Neural cell (in vitro differentiated cells): ENCODE results near the gene KYNU. TPM values are rescaled to one million over a fixed set of nuclear protein-coding genes. Genes with fewer than 3 reads are reported as not detected.

ENCODE experiments used
- H2AFZ ChIP-seq: fragments of 200-600, 300-800 bp; sonication (generic), shearing (Covaris generic); 2 replicates; pipeline ENCODE4 v1.6.0; 2014; ENCODE audit warnings: low read depth, mild to moderate bottlenecking, antibody characterized with exemption, low read length, moderate library complexity
- H3F3A ChIP-seq: fragments of 200-600 bp; shearing (Covaris generic); 2 replicates; pipeline ENCODE4 v1.6.1; 2016; ENCODE audit warnings: mild to moderate bottlenecking, moderate library complexity, mixed read lengths, antibody characterized with exemption, low read length; ENCODE audit not compliant: insufficient read depth, poor library complexity, severe bottlenecking
- H3K27ac ChIP-seq: fragments of 200-600, 300-800 bp; sonication (generic), shearing (Covaris generic); 2 replicates; pipeline ENCODE4 v1.5.1; 2014; ENCODE audit warnings: mild to moderate bottlenecking, low read length, moderate library complexity
- H3K27me3 ChIP-seq: fragments of 300-800, 200-600 bp; sonication (generic), shearing (Covaris generic); 2 replicates; pipeline ENCODE4 v1.6.0; 2014; ENCODE audit warnings: mild to moderate bottlenecking, low read depth, low read length, moderate library complexity; ENCODE audit not compliant: insufficient read depth
- H3K36me3 ChIP-seq: fragments of 300-800, 200-600 bp; sonication (generic), shearing (Covaris generic); 2 replicates; pipeline ENCODE4 v1.5.1; 2014; ENCODE audit warnings: mild to moderate bottlenecking, antibody characterized with exemption, low read length, moderate library complexity; ENCODE audit not compliant: insufficient read depth
- H3K4me2 ChIP-seq: fragments of 300-800, 200-600 bp; sonication (generic), shearing (Covaris generic); 2 replicates; pipeline ENCODE4 v1.6.0; 2014; ENCODE audit warnings: mild to moderate bottlenecking, low read length
- H3K4me3 ChIP-seq: fragments of 300-800, 200-600 bp; sonication (generic), shearing (Covaris generic); 2 replicates; pipeline ENCODE4 v1.5.1; 2014; ENCODE audit warnings: mild to moderate bottlenecking, low read length, moderate library complexity
- H3K79me2 ChIP-seq: fragments of 200-600 bp; shearing (Covaris generic); replicated peaks from 2 replicates; pipeline ENCODE4 v1.6.0; 2014; ENCODE audit warnings: mild to moderate bottlenecking, low read length, moderate library complexity; ENCODE audit not compliant: insufficient read depth
- H3K9ac ChIP-seq: fragments of 300-800, 200-600 bp; sonication (generic), shearing (Covaris generic); 2 replicates; pipeline ENCODE4 v1.6.1; 2016; ENCODE audit warnings: mild to moderate bottlenecking, low read length, mixed read lengths
- H3K9me2 ChIP-seq: fragments of 200-600 bp; shearing (Covaris generic); 2 replicates; pipeline ENCODE4 v1.6.1; 2016; ENCODE audit warnings: mild to moderate bottlenecking, low read length, mixed read lengths; ENCODE audit not compliant: insufficient read depth
- H3K9me3 ChIP-seq: fragments of 200-600, 300-800 bp; sonication (generic), shearing (Covaris generic); 2 replicates; pipeline ENCODE4 v1.6.1; 2016; ENCODE audit warnings: mild to moderate bottlenecking, mixed run types, low read length, moderate library complexity, mixed read lengths
- H4K20me1 ChIP-seq: fragments of 200-600 bp; shearing (Covaris generic); 2 replicates; pipeline ENCODE4 v1.6.1; 2016; ENCODE audit warnings: mild to moderate bottlenecking, mixed run types; ENCODE audit not compliant: insufficient read depth
- CTCF ChIP-seq: fragments of 450-650 bp; IDR thresholded peaks from 2 replicates; pipeline ENCODE4 v1.5.1; 2014; ENCODE audit warnings: antibody characterized with exemption, mild to moderate bottlenecking, moderate library complexity; ENCODE audit not compliant: poor library complexity, severe bottlenecking
- EP300 ChIP-seq: fragments of 450-650 bp; conservative IDR thresholded peaks from 2 replicates; pipeline ENCODE4 v1.6.1; 2014; ENCODE audit warnings: antibody characterized with exemption, mild to moderate bottlenecking, moderate library complexity; ENCODE audit not compliant: poor library complexity, severe bottlenecking
- EZH2 ChIP-seq: fragments of 200-600, 300-800 bp; shearing (Covaris generic), sonication (generic); IDR thresholded peaks from 2 replicates; pipeline ENCODE4 v1.6.1; 2014; ENCODE audit warnings: antibody characterized with exemption, low read length, borderline replicate concordance, mild to moderate bottlenecking; ENCODE audit not compliant: insufficient read depth, poor library complexity, severe bottlenecking
- MXI1 ChIP-seq: fragments of 450-650 bp; conservative IDR thresholded peaks from 2 replicates; pipeline ENCODE4 v1.6.1; 2014; ENCODE audit warnings: antibody characterized with exemption, mild to moderate bottlenecking; ENCODE audit not compliant: poor library complexity, severe bottlenecking
- POLR2AphosphoS5 ChIP-seq: IDR thresholded peaks from 2 replicates; pipeline ENCODE4 v1.6.1; 2012
- RAD21 ChIP-seq: fragments of 450-650 bp; conservative IDR thresholded peaks from 2 replicates; pipeline ENCODE4 v1.6.1; 2014; ENCODE audit warnings: antibody characterized with exemption, mild to moderate bottlenecking, moderate library complexity
- REST ChIP-seq: IDR thresholded peaks from 2 replicates; pipeline ENCODE4 v1.6.1; 2012; ENCODE audit warnings: borderline replicate concordance
- SMC3 ChIP-seq: fragments of 450-650 bp; conservative IDR thresholded peaks from 2 replicates; pipeline ENCODE4 v1.6.1; 2014; ENCODE audit warnings: antibody characterized with exemption, mild to moderate bottlenecking, moderate library complexity; ENCODE audit not compliant: poor library complexity
- TAF1 ChIP-seq: IDR thresholded peaks from 2 replicates; pipeline ENCODE4 v1.6.1; 2012; ENCODE audit warnings: low read depth
- polyA plus RNA-seq: library from polyadenylated mRNA; depleted of rRNA; stranded (reverse); fragments of >200 nt; gene quantifications from 2 replicates; pipeline ENCODE4 v1.2.3, GENCODE V29; 2014

The KYNU gene
- polyA plus RNA-seq, 1 donor from 2014 or later = 0.25 TPM

DNA sequence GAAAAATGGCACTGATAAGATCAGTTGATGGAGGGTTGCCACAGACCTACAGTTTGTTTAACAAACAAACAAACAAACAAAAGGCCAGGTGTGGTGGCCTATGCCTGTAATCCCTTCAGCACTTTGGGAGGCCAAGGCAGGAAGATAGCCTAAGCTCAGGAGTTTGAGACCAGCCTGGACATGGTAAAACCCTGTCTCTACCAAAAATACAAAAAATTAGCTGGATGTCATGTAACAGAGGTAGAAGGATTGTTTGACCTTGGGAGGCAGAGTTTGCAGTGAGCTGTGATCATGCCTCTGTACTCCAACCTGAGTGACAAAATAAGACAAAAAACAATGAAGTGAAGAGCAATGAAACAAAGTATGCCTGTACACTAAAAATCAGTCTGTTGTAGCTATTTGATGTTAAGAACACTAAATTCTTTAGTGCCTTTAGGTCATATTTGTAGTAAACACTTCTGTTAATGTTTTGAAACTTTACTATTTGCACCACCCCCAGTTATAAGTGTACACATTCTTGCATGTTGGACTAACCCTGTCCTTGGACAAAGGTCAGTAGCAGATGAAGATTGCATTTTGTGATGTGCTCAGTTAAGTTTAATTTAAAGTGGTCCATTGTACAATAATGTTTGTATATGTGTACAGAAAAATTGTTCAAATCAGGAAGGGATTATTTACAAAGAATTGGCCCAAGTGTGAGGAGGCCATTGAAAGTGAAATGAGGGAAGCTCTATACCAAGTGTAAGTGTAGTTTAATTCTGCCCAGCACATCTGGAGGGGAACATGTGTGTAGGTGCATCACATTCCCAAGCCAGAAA lies 73.9 kb downstream of the KYNU start:
- Histone ChIP-seq H3K4me3 (no peak overlapping the region), H3K9ac (no peak overlapping the region), H3K36me3 (no peaks in the 10 kb centered on the region), H3K4me2 (no peak overlapping the region), H3K9me3 (no peaks in the 10 kb centered on the region), H3K27ac (no peak overlapping the region), H4K20me1 (no peaks in the 10 kb centered on the region), H3K9me2 (no peaks in the 10 kb centered on the region), H3F3A (no peaks in the 10 kb centered on the region), H3K27me3 (no peaks in the 10 kb centered on the region), H3K79me2 (no peaks in the 10 kb centered on the region), H2AFZ (no peak overlapping the region)
- TF ChIP-seq POLR2AphosphoS5 = no peak
- TF ChIP-seq EP300 = no peak
- no peak for TF ChIP-seq REST
- TF ChIP-seq SMC3 = no peak
- no peak for TF ChIP-seq TAF1
- TF ChIP-seq CTCF = no peak

- no peak overlapping the region for H3K4me3 ChIP-seq
- no peaks in the 10 kb centered on the region for H3K9me3 ChIP-seq
- no peak overlapping the region for H3K4me2 ChIP-seq
- no peak overlapping the region for H2AFZ ChIP-seq
- H3K9me2 ChIP-seq = no peaks in the 10 kb centered on the region
- H3F3A ChIP-seq = no peaks in the 10 kb centered on the region
- TF ChIP-seq POLR2AphosphoS5 = no peak
- no peak for TF ChIP-seq MXI1
- TF ChIP-seq REST = no peak
- no peak for TF ChIP-seq SMC3
- TF ChIP-seq CTCF = no peak
- TF ChIP-seq EZH2 = no peak
- no peak for TF ChIP-seq EP300
- TF ChIP-seq RAD21 = no peak
- TF ChIP-seq TAF1 = no peak
- H3K79me2 ChIP-seq = no peaks in the 10 kb centered on the region
- H3K36me3 ChIP-seq = no peaks in the 10 kb centered on the region
- H3K9ac ChIP-seq = no peak overlapping the region
- H3K27me3 ChIP-seq = no peaks in the 10 kb centered on the region
- H4K20me1 ChIP-seq = no peaks in the 10 kb centered on the region
- H3K27ac ChIP-seq = no peak overlapping the region
These were observed 74.6 kb downstream of the KYNU start for GRCh38 chr2:142952018-142952417.
